ENCODE measurements around the gene PSG11.

DNA sequence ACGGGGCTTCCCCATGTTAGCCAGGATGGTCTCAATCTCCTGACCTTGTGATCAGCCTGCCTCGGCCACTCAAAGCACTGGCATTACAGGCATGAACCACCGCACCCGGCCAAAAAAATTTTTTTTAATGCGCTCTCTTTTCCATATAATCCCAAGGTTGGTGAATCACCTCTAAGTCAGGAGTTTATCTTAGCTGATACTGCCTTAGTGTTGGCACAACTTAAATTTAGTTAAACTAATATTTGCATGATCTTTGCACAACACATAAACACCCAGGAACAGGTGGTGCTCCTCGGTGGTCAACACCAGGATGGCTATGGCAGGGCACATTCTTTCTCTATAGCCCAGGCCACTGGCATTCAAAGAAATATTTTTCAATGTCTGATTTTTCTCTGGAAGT, 65.2 kb downstream of the PSG11 start:
- TF ChIP-seq POLR2AphosphoS5 (IDR thresholded peaks at IDR 0.05) (no peak), POLR2A (IDR thresholded peaks at IDR 0.05) (no peak)
- TF ChIP-seq, protein P1, sequence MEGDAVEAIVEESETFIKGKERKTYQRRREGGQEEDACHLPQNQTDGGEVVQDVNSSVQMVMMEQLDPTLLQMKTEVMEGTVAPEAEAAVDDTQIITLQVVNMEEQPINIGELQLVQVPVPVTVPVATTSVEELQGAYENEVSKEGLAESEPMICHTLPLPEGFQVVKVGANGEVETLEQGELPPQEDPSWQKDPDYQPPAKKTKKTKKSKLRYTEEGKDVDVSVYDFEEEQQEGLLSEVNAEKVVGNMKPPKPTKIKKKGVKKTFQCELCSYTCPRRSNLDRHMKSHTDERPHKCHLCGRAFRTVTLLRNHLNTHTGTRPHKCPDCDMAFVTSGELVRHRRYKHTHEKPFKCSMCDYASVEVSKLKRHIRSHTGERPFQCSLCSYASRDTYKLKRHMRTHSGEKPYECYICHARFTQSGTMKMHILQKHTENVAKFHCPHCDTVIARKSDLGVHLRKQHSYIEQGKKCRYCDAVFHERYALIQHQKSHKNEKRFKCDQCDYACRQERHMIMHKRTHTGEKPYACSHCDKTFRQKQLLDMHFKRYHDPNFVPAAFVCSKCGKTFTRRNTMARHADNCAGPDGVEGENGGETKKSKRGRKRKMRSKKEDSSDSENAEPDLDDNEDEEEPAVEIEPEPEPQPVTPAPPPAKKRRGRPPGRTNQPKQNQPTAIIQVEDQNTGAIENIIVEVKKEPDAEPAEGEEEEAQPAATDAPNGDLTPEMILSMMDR (IDR thresholded peaks at IDR 0.05) = no peak
